Effector CD8-positive, alpha-beta T cell (primary cell): Measurements from ENCODE around the gene CRB3.

ENCODE experiments used
- DNase-seq: peaks from one replicate; lab custom pipeline; 2025; lab: John Stamatoyannopoulos, UW

CRB3 gene

DNA sequence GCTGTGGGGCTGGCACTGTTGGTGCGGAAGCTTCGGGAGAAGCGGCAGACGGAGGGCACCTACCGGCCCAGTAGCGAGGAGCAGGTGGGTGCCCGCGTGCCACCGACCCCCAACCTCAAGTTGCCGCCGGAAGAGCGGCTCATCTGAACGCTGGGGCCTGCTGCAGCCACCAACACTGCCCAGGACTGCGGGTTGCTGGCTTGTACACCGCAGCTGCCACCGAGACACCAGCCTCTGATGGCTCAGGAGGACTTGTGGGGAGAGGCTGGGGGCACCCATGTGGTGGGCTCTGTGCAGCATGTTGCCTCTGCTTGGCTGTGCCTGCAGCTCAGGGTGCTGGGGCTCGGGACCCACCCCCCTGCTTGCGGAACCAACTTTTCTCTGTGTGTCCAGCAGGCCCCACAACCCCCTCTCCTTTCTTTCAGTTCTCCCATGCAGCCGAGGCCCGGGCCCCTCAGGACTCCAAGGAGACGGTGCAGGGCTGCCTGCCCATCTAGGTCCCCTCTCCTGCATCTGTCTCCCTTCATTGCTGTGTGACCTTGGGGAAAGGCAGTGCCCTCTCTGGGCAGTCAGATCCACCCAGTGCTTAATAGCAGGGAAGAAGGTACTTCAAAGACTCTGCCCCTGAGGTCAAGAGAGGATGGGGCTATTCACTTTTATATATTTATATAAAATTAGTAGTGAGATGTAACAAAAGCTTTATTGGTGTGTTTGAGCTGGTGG, 2.6 kb downstream of the CRB3 start:
- no peak for DNase-seq

DNA sequence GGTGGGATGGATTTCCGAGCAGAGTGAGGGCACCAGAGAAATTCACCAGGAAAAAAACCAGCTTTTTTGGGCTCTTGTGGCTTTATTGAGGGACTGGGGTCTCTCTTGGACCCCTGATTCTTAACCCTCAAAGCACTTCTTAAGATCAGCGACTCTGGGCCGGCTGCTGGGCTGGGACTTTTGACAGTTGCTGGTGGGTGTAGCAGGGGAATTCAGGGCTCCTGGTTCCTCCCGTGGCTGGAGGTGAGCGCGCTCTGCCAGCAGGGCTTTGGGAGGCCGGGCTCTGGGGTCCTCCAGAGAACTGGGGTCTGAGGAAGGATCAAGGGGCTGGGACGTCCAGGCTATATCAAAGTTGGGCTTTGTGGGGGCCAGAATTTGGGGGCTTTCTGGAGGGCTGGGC, 3.3 kb downstream of the CRB3 start:
- DNase-seq, result no peak

DNA sequence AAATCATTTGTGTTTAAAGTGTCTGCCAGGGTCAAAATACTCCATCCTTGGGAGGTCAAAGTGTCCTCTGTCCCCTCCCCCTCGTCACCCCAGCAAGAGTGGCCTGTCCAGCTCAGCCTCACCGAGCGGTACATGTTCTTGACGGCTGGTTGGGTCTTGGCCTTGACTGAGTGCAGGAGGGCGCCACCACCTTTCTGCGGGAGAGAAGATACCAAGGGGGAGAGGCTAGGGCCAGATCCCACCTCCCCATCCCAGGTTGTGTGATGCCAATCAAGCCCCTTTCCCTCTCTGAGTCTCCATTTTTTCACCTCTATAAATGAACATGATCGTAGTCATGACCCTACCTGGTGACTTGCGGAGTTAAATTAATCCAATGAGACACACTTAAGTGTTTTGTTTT, 6.1 kb downstream of the CRB3 start:
- no peak for DNase-seq

DNA sequence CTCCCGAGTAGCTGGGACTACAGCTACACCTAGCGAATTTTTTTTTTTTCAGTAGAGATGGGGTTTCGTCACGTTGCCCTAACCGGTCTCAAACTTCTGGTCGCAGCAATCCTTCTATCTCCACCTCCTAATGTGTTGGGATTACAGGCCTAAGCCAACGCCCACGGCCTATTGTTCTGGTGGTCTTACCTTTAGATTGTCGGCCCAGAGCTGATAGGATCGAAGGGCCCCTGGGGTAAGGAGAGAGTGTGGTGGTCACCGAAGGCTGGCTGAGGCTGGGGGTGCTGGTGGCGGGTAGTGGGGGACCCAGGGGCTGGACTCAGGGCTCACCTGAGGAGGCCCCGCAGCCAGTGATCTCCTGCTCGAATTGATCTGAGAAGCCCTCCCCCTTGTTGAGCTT, 7.0 kb downstream of the CRB3 start:
- DNase-seq, result no peak

DNA sequence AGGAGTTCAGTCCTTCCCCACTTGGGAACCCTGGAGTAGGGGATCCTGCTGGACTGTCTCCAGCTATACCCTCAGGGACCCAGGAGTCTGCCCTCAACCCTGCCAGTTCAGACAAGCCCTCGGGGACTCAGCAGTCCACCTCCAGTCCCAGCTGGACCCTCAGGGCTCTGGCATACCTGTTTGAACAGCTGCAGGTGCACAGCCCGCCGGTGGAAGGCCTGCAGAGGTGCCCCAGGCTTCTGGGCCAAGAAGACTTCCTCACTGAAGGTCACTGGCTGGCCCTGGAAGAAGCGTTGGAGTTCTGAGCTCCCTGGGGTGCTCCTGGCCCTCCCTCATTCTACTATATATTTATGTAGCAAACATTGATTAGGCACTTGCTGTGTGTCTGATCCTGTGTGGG, 8.6 kb downstream of the CRB3 start:
- DNase-seq, result no peak

DNA sequence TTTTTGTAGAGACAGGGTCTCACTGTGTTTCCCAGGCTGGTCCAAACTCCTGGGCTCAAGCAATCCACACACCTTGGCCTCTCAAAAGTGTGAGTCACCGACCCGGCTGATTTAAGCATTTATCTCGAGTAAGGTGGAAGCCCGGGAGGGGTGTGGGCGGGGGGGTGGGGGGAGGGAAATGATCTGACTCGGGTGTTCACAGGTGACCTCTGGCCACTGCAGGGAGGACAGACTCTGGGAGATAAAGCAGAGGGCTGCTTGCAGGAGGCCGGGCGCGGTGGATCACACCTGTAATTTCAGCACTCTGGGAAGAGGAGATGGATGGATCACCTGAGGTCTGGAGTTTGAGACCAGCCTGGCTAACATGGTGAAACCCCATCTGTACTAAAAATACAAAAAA, 9.6 kb downstream of the CRB3 start:
- DNase-seq, result no peak

DNA sequence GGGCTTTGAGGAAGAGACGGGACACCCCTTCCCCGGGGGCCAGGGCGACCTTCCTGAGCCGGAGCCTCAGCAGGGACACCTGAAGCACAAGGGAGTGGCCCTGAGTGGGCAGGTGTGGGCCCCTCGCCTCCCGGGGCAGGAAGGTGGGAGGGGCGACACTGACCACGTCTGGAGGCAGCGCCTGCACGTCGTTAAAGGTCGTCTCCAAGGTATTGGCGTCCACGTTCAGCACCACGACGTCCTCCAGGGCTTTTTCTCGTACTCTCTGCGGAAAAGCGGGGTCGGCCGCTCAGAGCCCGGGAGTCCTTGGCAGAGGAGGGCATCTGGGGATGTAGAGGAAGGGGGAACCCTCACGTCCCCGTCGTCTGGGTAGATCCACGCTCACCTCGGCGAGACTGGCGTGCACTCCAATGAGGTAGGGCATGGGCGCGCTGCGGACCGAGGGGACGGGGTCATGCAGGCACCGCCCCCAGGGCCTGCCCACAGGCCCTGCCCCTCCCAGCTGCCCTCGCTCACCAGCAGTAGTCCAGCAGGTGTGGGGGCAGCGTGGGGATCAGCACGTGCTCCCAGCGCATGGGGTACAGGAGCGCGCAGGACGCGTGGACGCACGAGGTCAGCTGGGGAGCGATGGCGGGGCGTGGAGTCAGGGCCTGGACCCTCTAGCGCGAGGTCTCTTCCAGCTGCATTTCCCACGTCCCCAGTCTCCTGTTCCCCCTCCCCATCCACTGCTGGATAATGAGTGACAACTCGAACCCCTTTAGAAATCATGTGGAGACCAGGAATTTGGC, 11.4 kb downstream of the CRB3 start:
- DNase-seq, result no peak

DNA sequence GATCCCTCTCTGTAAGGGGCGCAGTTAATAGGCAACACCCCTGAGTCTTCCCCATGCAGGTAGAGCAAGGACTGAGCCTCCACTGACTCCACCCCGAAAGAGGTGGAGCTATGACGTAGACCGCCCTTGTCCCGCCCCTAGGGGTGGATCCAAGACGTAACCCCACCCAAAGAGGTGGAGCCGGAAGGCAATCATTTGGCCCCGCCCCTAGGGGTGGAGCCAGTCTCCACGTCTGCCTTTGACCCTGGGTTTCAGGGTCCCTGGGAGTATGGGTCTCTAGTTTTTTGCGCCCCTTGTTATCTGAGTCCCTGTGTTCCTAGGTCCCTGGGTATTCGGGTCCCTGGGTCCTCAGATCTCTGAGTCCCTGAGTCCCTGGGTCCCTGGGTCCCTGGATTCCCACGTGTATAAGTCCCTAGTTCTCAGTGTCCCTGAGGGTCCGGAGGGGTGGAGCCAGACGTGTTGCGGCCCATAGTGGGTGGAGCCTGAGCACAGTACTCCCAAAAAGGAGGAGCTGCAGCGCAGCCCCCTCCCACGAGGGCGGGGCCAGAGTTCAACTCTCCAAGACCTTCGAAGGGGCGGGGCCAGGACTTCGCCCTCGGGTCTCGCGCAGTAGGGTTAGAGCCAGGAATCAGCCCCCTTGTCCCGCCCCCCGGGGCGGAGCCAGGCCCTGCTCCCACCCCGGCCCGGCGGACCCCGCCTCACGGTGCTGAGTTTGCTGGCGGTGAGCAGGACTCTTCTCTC, 12.3 kb downstream of the CRB3 start:
- peak; percentile 60 for DNase-seq

DNA sequence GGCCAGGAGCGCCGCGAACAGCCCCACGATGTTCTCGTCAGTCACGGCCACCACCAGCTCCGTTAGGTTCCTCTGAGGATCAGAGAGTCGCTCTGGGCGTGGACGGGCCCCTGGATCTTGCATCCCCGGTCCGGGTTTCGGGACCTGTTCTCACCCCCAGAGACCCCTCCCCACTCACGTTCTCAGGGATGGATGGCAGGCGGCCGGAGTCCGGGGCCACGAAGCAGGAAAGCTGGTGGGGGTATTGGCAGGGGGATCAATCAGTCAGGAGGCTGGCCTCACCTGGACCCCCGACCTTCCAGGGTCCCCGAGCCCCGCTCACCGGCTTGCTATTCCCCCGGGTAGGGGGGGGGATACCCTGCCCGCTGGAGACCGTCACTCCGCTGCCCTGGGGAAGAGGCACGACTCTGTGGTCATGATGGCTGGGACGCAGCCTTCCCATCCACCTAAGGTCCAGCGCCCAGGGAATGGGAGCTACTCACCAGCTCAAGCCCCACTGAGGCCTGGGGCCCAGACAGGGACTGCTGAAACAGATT, 12.9 kb downstream of the CRB3 start:
- no peak for DNase-seq

DNA sequence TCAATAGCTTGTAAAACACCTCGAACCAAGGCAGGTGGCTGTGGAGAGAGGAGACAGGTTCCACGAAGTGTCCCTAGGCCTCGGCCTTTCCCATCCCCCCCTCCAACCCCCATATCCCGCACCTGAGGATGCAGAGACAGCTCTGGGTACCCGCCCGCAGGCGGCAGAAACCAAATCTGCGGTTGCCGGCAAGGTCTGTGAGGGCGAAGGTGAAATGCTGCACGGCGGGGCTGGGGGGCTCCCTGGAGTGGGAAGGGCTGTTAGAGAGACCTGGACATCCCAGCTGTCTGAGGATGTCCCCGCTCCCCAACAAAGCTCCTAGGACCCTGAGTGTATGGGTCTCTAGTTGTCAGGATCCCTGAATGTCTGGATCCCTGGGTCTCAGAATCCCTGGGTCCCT, 14.7 kb downstream of the CRB3 start:
- no peak for DNase-seq

DNA sequence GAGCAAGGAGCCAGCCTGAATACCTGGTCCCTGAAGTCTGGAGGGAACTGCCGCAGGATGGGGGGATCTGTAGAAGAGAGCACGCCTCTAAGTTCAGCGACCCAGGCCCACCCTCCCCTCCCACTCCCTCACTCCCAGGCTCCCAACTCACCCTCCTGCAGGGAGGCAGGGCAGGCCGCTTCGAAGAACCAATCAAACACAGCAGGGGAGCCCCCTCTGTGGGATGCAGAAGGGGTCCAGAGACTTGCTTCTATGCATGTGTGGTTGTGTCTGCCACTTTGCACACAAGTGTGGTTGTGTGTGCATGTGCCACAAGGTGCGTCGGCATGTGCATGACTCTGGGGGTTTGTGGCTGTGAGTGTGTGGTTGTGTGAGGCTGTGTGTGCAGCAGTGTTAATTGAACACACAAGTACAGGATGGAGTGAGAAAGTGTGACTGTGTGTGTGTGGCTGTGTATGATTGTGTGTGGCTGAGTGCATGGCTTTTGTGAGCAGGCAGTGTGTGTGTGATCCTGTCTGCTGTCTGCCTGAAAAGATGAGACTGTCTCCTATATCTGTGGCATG, 15.8 kb downstream of the CRB3 start:
- DNase-seq, result no peak

DNA sequence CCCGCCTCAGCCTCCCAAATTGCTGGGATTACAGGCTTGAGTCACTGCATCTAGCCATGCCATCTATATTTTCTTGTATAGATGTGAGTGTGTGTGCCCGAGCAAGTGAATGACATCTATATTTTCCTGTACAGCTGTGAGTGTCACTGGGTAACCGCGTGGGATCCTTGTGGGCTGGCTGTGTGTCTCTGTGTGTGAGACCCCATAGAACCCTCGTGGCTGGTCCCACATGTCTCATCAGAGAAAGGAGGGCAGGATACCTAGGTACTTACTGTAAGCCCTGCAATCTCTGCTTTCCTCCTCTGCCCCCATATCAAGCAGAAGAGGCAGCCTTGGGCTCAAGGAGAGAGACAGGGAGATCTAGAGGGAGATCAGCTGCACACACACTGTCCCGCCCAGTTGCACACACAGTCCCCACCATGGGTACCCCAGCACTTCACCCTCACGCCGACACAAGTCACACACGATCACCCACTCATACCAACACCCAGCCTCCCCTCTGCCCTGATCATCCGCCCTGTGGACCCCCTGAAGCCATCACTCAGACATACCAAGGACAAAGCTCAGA, 16.9 kb downstream of the CRB3 start:
- no peak for DNase-seq

DNA sequence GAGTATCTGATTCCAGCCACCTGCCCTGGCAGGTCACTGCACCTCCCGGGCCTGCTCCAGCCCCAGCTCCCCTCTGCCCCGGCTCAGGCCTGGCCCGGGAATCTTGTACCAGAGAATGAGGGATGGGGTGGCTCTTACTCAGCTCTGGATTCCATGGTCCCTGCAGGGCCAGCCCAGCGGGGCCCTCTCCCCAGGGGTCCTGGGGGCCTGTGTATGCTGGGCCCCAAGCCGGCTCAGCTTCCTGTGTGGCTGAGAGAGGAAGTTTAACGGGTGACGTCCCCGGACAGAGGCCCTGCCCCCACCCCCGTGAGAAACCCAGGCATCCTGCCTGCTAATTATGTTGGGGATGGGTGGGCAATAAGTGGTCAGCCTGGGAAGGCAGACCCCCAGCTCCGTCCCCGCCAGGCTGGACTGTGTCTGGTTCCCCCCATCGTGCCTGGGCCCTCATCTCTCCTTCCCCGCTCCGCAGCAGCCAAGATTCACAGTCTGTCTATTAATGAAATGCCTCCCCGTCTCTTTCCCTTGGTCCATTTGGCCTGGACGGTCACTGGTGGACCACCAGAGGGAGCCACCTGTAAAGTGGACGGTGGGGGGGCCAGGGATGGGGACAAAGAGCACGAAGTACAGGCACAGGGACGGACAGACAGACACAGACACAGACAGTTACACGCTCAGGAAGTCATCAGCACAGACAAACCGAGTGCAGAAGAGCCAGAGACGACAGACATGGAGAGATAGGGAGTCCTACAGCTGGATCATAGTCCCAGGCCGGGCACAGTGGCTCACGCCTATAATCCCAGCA, 17.7 kb downstream of the CRB3 start, which contains the start of gene DENND1C:
DENND1C (minus strand) TSS at position 247 of the 802 bp plus-strand sequence; CDS start at position 155, 92 bp downstream.
- peak; percentile 24 for DNase-seq

DNA sequence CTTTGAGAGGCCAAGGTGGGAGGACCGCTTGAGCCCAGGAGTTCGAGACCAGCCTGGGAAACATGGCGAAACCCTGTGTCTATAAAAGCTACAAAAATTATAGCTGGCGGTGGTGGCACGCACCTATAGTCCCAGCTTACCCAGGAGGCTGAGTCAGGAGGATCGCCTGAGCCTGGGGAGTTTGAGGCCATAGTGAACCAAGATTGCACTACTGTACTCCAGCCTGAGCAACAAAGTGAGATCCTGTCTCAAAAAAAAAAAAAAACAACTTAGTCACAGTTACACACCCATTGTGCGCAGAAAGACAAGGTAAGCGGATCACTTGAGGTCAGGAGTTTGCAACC, 18.2 kb downstream of the CRB3 start:
- DNase-seq, result no peak

DNA sequence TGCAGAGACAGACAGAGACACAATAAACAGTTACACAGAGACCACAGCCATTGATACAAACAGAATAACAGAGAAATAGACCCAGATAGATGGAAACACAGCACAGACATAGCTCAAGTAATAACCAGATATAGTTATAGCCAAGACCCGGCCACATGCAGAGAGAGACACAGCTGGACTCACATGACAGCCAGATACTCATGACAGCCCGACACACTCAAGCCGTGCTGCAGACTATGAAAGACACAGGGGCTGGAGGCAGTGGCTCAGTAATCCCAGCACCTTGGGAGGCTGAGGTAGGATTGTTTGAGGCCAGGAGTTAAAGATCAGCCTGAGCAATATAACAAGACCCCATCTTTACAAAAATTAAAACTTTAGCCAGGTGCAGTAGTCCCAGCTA, 19.2 kb downstream of the CRB3 start:
- DNase-seq, result no peak

DNA sequence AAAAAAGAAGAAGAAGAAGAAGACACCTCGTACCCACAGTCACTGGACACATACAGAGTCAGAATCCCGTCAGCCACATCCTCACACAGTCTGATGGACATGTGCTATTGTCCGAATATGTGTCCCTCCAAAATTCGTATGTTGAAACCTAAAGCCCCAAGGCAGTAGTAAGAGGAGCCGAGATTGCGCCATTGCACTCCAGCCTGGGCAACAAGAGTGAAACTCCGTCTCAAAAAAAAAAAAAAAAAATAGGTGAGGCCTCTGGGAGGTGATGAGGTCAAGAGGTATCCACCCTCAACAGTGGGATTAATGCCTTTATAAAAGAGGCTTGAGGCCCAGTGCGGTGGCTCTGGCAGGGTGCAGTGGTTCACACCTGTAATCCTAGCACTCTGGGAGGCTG, 20.2 kb downstream of the CRB3 start:
- DNase-seq, result no peak

DNA sequence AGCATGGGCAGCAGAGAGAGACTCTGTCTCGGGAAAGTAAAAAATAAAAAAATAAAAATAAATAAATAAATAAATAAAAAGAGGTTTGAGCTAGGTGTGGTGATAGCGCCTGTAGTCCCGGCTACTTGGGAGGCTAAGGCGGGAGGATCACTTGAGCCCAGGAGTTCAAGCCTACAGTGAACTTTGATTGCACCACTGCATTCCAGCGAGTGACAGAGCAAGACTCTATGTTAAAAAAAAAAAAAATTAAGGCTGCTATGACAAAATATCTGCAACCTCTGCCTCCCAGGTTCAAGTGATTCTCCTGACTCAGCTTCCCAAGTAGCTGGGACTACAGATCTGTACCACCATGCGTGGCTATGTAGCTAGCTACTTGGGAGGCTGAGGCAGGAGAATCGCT, 20.8 kb downstream of the CRB3 start:
- DNase-seq, result no peak

DNA sequence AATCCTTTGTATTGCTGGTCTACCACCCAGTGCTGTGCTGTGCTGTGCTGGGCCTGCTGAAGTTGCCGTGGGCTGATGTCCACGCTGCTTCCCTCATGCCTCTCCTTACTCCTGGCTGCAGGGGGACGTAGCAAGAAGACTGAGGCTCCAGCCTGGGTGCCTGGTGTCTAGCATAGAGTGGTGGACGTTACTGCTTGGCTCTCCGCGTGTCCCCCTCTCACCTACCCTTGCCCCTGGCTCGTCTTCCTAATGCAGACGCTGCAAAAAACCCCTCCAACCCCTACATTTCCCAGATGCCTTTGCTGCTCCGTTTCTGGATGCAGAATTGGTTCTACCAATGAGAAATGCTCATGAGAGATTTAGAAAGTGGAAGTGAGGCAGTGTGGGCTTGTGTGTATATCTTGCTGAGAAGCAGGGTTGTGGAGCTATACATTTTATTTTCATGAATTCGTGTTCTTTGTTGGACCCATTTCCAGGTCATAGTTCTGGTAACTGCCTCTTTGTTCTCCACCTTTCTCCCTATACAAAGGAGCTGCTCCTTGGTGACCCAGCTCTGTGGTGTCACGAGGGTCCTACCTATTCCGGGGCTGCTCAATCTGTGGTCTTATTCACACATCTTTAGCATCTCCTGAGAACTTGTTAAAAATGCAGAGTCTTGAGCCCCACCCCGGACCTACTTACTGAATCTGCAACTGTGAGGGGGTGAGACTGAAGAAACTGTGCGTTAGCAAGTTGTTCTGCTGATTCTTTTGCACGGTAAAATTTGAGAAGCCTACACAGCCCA, 25.4 kb downstream of the CRB3 start:
- no peak for DNase-seq

DNA sequence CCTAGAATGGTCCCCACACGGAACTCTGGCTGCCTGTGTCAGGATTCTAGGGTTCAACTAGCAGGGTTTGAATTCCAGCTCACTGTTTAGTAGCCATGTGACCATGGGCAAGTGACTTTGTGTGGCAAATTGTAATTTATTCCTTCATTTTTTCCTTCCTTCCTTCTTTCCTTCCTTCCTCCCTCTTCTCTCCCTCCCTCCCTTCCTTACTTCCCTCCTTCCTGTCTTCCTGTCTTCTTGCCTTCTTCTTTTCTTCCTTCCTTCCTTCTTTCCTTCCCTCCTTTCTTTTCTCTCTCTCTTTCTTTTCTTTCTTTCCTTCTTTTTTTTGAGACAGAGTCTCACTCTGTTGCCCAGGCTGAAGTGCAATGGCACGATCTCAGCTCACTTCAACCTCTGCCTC, 26.1 kb downstream of the CRB3 start:
- DNase-seq, result no peak
